ENCODE measurements around the gene SOX2.

The SOX2 gene

DNA sequence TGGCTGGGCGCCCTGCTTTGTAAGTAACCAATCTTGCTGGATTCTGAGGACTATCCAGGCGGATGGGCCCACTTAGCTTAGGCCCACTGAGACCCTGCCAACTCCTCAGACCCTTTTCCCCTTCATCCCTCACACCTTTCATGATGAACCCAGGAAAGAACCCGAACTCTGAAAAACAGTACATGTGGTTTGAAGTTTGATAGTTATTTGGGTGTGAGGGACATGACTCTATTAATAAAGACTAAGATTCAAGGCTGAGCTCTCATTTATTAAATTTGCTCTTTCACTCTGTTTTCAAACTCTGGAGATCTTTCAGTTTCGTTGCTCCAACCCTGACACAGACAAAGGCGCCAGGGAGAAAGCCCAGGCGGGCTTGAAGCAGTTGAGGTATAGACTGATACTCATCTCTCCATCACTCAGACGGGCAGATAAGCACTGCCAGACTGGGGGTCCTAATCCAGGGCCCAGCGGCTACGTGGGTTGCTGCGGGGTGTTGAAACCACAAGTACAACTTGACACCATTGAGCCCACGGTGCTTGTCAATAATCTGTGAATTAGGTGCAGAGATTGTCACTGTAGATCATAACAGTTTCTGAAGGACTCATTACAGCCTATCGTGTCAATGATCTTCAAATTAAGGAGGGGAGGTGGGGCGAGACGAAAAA lies 7.2 kb upstream of the SOX2 start:
- DNase-seq (ENCODE audit: low read depth in 1 of 2, low spot score in 1 of 2), result no peak

DNA sequence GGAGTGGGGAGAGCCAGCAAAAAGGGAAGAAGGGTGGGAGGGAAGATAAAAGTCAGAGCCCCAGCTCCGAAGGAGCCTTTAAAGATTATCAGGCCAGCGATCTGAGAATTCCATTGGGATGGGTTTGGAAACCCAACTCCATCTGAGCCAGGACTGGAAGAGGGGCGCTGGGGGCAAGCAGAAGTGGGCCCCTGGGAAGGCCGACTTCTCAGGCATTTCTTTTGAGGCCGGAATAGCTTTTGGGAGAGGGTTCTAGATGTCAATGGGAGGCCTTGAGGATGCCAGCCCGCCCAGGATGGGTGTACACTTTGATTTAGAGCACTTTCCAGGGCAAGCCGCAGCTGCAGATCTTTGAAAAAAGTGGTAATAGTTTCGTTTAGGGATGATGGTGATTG lies 6.6 kb upstream of the SOX2 start:
- DNase-seq (ENCODE audit: low read depth in 1 of 2, low spot score in 1 of 2), result no peak

DNA sequence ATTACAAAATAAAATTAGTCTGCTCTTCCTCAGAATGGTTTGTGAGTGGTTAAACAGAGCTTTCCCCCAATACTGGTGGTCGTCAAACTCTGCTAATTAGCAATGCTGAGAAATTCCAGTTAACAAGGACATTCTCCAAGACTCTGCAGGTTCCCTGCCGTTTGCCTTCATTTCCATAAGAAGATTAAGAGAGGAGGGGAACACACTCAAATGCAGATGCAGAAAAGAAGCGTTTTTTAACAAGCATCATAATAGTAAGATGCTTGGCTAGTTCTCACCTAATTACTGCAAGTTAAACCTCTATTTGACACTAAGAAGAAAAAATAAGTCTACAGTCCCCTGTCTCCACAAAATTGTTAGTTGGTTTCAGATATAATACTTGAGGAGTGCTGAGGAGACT lies 3.7 kb upstream of the SOX2 start:
- no peak for DNase-seq (ENCODE audit: low read depth in 1 of 2, low spot score in 1 of 2)

DNA sequence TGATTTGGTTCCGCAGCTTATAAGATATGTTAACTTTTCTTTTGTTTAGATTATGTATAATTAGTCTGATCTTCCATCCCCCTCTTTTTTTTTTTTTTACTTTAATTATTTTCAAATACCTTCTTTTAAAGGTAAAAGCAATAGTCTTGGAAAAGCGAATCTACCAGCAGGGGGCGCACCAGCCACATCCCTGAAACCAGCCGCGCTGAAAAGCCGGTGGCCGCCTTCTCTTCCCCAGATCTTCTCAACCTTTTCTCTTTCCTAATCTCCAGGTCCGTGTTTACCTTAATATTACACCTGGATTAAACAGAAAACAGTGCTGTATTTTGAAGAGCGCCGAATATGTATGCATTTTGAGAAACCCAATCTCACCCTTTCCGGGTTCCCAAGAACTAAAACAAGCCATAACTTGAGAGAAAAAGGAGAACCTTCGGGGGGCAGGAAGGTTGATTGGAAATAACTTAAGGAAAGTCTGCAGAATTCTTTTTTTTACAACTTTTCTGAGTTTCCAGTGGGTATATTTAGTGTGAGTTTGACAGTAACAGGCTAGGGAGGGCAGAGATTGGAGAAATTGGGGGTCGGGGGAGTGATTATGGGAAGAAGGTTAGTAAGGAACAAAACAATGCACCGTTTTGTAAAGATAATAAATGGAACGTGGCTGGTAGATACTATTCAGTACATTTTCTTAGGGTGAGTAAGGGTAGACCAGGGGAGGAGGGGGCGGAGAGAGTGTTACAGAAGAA lies 2.0 kb upstream of the SOX2 start:
- peak in 1 of 2 donors; percentile 55 for DNase-seq (ENCODE audit: low read depth in 1 of 2, low spot score in 1 of 2)

DNA sequence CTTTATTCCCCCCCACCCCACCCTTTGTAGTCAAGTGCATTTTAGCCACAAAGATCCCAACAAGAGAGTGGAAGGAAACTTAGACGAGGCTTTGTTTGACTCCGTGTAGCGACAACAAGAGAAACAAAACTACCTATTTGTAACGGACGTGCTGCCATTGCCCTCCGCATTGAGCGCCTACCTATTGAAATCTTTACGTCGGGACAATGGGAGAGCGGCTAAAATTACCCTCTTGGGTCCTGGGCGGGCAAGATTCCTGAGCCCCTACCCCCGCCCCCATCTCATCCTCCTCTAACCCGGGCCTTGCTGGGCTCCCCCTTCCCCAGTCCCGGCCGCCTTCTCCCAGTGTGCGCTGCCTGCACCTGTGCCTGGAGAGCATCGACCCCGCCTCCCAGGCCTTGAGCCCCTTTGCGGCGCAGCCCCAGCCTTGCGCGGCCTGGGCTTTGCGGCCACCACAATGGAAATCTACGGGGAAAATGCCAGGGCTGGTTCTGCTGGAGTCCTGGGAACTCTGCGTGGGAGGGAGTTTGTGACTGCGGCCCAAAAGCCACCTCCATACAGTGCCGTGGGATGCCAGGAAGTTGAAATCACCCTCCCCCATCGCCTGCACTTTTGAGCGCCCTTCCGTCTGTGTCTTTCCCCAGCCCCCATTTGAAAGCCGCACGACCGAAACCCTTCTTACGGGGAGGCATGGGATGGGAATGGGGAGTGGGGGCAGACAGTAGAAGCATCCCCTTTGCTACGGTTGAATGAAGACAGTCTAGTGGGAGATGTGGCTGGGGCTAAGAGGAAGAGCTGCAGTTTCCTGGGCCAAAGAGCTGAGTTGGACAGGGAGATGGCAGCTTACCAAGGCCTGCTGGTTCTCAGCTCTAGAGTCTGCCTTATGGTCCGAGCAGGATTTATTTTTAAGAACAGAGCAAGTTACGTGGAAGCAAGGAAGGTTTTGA lies 1.1 kb upstream of the SOX2 start:
- DNase-seq (ENCODE audit: low read depth in 1 of 2, low spot score in 1 of 2), result no peak

DNA sequence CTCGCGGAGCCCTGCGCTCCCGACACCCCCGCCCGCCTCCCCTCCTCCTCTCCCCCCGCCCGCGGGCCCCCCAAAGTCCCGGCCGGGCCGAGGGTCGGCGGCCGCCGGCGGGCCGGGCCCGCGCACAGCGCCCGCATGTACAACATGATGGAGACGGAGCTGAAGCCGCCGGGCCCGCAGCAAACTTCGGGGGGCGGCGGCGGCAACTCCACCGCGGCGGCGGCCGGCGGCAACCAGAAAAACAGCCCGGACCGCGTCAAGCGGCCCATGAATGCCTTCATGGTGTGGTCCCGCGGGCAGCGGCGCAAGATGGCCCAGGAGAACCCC lies 464 bp downstream of the SOX2 start:
- no peak for DNase-seq (ENCODE audit: low read depth in 1 of 2, low spot score in 1 of 2)

DNA sequence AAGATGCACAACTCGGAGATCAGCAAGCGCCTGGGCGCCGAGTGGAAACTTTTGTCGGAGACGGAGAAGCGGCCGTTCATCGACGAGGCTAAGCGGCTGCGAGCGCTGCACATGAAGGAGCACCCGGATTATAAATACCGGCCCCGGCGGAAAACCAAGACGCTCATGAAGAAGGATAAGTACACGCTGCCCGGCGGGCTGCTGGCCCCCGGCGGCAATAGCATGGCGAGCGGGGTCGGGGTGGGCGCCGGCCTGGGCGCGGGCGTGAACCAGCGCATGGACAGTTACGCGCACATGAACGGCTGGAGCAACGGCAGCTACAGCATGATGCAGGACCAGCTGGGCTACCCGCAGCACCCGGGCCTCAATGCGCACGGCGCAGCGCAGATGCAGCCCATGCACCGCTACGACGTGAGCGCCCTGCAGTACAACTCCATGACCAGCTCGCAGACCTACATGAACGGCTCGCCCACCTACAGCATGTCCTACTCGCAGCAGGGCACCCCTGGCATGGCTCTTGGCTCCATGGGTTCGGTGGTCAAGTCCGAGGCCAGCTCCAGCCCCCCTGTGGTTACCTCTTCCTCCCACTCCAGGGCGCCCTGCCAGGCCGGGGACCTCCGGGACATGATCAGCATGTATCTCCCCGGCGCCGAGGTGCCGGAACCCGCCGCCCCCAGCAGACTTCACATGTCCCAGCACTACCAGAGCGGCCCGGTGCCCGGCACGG lies 991 bp downstream of the SOX2 start:
- no peak for DNase-seq (ENCODE audit: low read depth in 1 of 2, low spot score in 1 of 2)

DNA sequence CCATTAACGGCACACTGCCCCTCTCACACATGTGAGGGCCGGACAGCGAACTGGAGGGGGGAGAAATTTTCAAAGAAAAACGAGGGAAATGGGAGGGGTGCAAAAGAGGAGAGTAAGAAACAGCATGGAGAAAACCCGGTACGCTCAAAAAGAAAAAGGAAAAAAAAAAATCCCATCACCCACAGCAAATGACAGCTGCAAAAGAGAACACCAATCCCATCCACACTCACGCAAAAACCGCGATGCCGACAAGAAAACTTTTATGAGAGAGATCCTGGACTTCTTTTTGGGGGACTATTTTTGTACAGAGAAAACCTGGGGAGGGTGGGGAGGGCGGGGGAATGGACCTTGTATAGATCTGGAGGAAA lies 1.5 kb downstream of the SOX2 start:
- DNase-seq (ENCODE audit: low read depth in 1 of 2, low spot score in 1 of 2), result no peak

DNA sequence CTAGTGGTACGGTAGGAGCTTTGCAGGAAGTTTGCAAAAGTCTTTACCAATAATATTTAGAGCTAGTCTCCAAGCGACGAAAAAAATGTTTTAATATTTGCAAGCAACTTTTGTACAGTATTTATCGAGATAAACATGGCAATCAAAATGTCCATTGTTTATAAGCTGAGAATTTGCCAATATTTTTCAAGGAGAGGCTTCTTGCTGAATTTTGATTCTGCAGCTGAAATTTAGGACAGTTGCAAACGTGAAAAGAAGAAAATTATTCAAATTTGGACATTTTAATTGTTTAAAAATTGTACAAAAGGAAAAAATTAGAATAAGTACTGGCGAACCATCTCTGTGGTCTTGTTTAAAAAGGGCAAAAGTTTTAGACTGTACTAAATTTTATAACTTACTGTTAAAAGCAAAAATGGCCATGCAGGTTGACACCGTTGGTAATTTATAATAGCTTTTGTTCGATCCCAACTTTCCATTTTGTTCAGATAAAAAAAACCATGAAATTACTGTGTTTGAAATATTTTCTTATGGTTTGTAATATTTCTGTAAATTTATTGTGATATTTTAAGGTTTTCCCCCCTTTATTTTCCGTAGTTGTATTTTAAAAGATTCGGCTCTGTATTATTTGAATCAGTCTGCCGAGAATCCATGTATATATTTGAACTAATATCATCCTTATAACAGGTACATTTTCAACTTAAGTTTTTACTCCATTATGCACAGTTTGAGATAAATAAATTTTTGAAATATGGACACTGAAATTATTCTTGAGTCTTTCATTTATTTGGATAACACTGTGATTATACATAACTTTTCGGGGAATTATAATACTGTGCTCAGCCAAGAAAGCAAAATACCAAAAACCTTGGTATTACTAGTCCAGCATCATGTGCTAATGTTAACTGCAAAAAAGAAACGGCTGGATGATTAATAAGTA lies 2.2 kb downstream of the SOX2 start:
- no peak for DNase-seq (ENCODE audit: low read depth in 1 of 2, low spot score in 1 of 2)

DNA sequence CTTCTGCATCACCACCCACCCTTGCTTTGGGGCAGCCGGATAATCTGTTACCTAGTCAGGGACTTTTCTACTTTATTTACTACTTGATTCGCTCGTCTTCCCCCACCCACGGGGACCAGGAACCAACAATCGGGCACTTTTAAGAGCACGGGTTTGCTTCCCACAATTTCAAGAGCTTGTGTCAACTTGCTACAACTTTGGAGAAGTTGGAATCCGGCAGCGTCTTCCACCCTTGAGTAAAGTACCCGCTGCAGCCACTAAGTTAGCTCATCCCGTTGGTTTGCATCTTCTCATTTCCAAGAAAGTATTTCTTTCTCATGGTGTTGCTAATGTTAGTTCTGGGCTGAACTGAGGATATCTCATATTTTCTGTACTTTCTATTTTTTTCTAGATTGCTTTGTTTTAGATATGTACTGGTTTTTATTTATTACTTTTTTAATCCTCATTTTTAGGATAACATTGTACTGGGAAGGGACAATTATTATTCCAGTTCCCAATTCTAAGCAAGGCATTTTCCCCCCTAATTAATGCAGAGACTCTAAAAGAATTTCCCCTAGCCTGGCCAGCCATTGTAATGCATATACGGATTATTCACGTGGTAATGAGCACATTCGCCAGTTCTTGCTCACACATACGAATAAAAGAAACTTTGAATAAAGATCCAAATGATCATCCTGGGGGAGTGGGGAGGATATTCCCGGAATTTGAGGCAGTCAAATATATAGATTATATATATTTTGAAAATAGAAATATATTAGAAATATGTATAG lies 4.0 kb downstream of the SOX2 start:
- no peak for DNase-seq (ENCODE audit: low read depth in 1 of 2, low spot score in 1 of 2)

DNA sequence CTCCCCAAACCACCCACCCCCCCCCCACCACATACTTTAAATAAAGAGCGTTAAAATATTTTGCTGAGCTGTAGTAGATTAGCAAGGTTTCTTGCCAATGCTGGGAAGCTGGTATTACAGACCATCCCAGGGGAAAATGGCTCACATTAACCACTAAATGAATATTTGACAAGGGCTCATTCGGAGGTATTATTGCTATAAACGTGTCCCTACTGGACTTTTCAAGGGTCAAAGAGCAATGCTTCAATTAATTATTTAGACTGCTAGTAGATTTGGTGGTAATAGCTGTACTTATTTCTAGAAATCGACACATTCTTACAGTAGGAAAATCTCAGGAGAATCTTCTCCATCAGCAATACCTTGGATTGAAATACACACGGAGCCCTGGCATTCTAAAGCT lies 5.2 kb downstream of the SOX2 start:
- DNase-seq (ENCODE audit: low read depth in 1 of 2, low spot score in 1 of 2), result no peak

DNA sequence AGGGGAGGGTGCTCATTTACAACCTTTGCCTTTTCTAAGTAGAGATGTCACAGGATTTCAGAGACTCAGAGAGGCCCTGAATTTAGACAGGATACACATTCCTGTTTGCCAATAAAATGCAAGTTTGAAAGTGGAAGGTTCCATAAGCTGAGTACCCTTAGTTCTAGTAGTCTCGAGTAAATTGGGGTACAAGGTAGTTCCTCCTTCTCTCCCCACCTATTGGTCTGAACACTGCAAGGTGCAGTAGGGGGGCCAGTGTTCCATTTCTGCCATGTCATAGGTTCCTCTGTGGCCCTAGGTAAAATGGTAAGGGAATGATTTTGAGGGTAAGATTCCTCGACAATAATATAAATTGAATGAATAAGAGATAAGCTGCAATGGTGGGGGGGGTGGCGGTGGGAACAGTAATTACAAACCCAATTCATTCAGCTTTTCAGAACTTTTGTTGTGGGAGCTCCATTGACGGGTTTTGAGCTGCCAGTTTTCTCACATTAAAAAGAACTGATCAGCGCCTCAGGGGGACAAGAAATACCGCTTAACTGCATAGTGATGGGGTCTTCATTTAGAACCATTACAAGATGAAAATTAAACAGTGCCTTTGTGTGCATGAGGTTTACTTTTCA lies 5.9 kb downstream of the SOX2 start:
- DNase-seq (ENCODE audit: low read depth in 1 of 2, low spot score in 1 of 2), result no peak

DNA sequence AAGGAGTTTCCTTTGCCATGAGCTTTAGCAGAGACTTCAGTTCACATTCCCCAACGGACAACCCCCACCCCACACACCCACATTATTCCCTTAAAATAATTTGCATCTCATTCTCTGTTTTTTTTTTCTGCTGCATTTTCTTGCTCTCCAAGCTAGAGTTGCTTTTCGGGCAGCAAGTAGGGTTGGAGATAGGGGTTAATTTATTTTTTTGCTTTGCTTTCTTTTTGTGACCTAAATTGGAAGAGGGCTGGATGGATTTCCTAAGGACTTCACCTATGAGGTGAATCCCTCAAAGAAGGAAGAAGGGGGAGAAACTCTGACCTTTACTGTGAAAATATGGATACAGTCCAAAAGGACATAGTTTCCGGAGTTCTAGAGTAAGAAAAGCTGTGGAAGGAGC lies 6.6 kb downstream of the SOX2 start:
- no peak for DNase-seq (ENCODE audit: low read depth in 1 of 2, low spot score in 1 of 2)

DNA sequence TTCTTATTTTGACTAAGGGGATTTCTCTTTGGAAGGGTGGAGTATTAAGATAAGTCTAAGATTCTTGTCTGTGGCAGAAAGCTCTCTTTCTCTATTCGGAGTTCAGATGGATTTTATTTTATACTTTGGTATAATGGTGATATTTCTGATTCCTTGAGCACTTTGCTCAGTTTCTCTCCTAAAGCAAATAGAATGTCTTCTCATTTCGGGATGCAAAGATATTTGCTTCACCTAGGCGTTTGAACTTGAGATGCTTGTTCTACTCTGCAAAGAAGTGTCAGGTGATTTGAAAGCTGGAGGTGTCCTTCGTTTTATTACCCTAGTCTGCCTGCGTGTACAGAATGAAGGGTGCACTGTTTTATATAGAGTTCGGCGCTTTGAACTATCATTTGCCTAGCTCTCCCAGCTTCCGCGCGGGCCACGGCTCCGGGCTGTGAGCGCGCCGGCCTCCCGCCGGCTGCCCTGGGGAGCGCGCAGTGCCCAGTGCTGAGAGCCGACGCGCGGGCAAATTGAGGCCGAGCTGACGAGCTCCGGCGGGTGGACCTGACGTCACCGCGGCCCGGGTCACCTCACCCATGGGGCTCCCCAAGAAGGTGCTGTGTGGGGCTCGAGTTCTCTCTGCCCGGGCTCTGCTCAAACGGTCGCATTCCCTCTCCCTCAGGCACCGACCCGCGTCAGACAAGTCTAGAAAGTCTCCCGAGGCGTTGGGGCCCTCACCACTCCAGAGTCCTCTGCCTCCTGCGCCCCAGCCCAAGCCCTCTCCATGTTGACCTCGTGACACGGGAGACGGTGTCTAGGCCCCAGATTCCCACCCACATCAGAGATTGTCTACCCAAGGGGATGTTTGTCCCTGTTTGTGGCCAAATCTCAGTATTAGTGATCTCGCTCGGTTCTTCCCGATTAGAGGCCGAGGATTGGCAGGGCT lies 7.5 kb downstream of the SOX2 start:
- no peak for DNase-seq (ENCODE audit: low read depth in 1 of 2, low spot score in 1 of 2)

DNA sequence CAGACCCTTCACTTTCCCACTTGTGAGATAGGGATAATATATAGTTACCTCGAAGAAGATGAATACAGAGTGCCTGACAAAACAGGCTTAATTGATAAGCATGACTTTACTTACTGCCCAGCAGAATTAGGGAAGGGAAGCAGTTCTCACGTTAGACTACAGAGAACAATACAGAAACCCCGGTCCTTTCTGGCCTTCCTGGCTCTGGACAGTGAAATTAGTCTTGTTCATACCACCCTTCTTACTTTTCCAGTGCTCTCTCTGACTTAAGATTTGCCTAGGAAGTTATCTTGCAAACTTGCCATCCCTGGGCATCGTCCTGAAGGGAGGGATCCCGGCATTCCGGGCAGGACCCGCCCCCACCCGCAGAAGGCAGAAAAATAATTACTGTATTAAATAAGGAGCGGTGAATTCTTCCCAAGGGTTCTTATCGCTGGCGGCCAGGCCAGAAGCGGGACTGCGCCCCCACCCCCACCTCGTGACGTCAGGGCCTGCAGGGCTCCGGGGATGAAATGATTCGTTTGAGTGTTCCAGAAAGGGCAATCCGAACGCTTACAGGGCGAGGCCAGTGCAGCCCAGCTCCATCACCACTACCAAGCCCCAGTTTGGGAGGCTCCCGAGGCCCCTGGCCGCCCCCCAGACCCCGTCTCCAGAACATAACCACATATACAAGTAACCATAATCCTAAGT lies 8.4 kb downstream of the SOX2 start:
- no peak for DNase-seq (ENCODE audit: low read depth in 1 of 2, low spot score in 1 of 2)

DNA sequence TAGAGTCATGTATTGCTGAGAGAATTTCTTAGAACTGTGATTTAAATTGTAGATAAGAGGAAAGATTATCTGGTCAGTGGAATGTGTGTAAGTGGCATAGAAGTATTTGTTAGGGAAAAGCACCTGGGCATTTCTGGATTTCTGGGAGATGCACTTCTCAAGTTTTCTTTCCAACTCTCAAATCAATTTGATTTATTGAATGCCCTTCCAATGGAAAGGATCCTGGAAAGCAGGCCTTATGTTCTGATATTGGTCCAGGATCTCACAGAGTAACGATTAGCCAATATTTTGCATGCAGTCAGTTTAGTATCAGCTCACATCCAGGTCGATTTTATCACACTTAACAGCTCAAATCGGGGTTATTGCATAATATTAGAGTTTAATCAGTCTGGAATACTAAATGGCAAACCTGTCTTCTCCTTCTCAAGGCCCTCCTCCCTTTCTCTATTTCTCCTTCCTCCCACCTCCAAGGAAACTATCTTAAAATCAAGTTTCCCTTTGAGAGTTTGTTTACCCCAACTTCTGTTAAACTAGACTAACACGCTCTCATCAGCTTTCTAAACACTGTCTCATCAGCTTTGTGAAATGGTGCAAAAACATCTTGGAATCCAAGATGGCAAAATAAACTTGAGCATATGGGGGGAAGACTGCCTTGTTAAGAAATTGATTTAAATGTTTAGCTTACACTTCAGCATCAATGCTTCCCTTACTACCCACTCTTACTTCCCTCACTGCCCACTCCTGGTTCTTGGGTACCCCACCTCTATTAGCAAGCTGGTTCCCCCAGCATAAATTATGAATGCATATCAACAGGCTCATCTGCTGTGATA lies 9.5 kb downstream of the SOX2 start:
- DNase-seq (ENCODE audit: low read depth in 1 of 2, low spot score in 1 of 2), result no peak

DNA sequence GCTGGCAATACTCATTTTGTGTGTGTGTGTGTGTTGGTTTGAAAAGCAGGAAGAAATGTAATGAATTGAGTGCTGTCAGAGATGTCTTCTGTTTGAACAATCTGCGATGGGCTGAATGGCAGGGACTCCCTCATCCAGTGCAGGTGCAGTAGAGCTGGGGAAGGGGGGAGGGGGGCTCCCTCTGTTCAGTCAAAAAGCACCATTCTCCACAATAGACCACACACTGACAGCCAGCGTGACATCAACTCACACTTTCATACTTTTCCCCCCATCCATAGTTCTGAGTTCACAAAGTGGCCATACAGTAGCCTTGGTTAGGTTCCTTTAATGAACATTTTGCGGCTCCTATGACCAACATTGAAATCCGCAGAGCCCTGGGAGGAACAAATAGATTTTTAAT lies 10.4 kb downstream of the SOX2 start:
- DNase-seq (ENCODE audit: low read depth in 1 of 2, low spot score in 1 of 2), result no peak
